NCI-H1092 (cell line): Measurements from ENCODE around the gene MMP14.
"Not testable (repeated sequence)": the region's sequence is repeated elsewhere in the genome, so short reads cannot be mapped to it uniquely, and the experiment has no call there.

Source experiments
- DNase-seq: peaks from one replicate; lab custom pipeline; 2025; lab: John Stamatoyannopoulos, UW

The MMP14 gene

DNA sequence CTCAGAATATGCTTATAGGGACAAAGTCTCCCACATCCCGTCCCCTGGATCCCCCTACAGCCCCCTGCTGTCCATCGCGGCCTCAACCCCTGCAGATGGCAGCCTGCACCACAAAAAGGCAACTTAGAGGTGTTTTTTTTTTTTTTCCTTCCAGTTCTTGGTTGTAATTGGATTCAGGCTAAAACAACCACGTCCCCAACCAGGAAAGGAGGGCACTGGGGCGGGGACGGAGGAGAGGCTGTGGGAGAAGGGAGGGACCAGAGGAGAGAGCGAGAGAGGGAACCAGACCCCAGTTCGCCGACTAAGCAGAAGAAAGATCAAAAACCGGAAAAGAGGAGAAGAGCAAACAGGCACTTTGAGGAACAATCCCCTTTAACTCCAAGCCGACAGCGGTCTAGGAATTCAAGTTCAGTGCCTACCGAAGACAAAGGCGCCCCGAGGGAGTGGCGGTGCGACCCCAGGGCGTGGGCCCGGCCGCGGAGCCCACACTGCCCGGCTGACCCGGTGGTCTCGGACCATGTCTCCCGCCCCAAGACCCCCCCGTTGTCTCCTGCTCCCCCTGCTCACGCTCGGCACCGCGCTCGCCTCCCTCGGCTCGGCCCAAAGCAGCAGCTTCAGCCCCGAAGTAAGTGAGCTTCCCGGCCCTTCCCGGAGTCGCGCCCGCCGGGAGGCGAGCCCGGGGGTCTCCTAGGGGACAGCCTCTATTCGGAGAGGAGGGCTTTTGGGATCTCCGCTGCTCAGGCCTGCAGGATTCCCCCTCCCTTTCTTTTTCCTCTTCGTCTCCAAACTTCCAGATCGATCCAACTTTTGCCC lies at the start of gene MMP14:
MMP14 (plus strand) TSS at position 285 of the 813 bp plus-strand sequence; CDS start at position 518, 233 bp downstream.
- no peak for DNase-seq

DNA sequence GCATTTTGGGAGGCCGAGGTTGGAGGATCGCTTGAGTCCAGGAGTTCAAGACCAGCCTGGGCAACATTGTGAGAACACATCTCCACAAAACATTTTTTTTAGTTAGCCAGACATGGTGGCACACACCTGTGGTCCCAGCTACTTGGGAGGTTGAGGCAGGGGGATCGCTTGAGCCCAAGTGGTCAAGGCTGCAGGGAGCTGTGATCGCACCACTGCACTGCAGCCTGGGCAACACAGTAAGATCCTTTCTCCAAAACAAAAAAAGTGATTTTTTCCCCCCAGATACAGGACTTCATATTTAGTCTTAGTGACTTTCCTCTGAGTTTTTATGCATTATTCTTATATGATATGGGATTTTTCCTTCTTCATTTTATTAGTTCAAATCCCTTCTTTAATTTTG lies 49.7 kb upstream of the MMP14 start:
- DNase-seq: no peak

- no peak for DNase-seq
Observed at GRCh38 chr14:22791301-22791700, 45.1 kb upstream of the MMP14 start.

DNA sequence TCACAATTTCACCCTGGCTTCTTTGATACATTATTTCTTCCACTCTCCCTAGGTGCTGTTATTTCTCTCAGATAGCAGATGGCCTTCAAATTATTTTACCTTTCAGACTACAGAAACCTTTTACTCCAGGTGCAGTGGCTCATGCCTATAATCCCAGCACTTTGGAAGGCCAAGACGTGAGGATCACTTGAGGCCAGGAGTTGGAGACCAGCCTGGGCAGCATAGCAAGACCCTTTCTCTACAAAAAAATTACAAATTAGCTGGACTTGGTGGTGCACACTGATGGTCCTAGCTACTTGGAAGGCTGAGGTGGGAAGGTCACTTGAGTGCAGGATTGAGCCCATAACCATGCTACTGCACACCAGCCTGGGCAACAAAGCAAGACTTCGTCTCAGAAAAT lies 44.2 kb upstream of the MMP14 start:
- DNase-seq: no peak

GRCh38 chr14:22793550-22793949 lies 42.8 kb upstream of the MMP14 start:
- not testable (repeated sequence) for DNase-seq

DNA sequence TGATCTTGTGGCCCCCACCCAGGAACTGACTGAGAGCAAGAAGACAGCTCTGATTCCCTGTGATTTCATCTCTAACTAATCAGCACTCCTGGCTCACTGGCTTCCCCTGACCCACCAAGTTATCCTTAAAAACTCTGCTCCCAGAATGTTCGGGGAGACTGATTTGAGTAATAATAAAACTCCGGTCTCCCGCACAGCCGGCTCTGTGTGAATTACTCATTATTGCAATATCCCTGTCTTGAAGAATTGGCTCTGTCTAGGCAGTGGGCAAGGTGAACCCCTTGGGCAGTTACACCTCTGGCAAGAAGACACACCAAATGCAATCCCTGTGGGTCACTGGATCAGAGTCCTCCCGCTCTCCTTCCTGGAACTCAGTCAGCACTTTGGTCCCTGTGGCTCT lies 42.4 kb upstream of the MMP14 start:
- no peak for DNase-seq

DNA sequence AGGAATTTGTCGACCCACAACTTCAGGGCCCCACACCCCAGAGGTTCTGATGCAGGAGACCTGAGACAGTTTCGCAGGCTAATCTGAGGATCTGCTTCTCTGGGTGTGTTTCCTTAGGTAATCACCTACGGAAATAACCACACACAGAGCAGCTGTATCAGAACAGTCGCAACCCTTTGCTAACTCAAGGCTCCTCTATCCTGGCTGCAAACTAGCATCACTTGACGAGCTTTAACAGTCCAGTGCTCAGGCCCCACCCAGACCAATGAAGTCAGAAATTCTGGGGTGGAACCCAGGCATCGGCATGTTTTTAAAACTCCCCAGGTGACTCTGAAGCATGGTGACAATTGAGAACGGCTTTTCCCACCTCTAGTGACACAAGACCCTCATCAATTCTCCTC lies 41.8 kb upstream of the MMP14 start:
- DNase-seq: no peak

DNA sequence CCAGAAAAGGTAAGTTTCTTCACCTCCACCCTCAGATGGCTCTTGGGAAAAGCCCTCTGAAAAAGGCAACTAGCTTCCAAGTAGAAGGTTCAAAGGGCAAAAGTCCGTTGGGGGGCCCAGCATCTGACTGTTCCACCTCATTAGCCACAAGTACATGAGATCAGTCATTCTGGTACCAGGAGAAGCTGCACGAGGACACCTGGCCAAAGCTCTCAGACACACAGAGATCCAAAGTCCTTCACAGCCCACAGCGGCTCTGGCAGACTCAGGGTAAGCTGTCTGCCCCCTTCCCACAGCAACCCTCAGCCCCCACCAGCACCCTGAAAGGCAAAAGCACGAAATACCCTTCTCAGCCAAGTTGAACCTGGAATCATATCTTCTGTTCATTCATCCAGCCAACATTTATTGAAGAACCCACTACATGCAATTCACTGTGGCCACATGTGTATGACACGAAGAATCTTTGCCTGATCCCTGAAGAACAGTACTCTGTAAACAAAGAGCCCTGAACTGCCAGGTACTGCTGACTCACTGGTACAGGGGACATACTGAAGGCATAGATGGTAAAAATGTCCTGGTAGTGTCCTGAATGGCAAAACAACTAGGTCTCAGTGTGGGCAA lies 40.2 kb upstream of the MMP14 start:
- no peak for DNase-seq

GRCh38 chr14:22797017-22797917 lies 39.1 kb upstream of the MMP14 start:
- no peak for DNase-seq

DNA sequence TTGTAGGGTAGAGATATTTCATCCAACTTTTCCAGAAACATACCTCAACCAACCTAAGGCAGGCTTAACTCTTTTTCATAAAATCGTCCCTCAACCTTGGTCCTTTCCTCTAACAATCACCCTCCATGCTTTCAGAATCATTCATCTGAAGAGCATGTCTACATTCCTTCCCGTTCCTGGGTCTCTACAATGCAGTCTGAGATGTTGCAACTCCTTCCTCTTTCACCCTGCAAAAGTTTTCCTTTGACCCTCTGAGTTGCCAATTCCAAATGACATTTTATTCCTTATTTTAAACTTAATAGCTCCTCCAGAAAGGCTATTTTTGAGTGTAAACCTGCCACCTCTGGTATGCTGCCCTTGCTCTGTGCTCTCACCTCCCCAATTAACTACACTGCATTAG lies 37.9 kb upstream of the MMP14 start:
- DNase-seq: no peak

- DNase-seq: no peak
Observed at GRCh38 chr14:22800346-22800745, 36.0 kb upstream of the MMP14 start.

DNA sequence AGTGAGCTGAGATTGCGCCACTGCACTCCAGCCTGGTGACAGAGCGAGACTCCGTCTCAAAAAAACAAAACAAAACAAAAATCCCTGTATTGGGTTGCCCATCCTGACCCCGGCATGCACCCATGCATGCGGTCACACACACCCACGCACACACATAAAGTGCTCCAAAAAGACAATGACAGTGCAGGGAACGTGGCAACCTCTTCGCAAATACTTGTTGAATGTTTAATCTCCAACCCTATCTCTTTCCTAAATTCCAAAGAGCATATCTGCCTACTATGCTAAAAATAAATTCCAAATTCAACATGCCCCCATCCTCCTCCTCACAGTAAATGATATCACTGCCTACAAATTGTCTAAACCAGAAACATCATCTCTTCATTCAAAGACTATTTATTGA lies 34.7 kb upstream of the MMP14 start:
- DNase-seq: no peak

DNA sequence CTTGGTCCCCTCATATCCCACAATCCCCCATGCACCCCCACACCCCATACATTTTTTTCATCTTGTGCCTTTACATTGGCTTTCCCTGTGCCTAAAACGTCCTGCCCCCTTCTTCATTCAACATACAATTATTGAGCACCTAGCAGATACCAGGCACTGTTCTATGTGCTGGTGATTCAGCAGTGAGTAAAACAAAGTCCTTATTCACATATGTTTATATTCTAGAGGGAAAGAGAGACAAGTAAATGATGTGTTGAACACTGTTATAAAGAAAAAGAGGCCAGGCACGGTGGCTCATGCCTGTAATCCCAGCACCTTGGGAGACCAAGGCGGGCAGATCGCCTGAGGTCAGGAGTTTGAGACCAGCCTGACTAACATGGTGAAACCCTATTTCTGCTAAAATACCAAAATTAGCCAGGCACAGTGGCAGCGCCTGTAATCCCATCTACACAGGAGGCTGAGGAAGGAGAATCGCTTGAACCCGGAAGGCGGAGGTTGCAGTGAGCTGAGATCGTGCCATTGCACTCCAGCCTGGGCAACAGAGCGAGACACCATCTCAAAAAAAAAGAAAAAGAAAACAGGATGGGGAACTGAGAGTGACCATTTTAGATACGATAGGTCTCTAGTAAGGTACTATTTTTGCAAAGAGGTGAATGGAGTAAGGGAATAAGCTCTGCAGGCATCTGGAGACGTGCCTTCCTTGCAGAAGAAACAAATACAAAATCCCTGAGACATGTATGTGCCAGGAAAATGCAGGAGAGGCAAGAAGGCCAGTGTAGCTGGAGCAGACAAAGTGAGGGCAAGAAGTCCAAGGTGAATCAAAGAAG lies 33.3 kb upstream of the MMP14 start:
- no peak for DNase-seq

DNA sequence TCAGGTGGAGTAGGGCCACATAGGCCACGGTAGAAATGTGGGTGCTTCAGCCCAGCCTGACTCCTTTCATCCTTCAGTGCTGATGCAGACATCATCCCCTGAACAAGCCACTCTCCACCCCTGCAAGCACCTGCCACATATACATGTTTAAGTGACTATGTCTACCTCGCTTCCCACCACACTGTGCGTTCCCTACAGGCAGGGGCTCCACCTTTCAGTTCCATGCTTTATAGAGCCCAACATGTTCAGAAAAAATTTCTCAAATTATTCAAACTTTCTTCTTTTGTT lies 32.8 kb upstream of the MMP14 start:
- no peak for DNase-seq

GRCh38 chr14:22805235-22805634 lies 31.1 kb upstream of the MMP14 start:
- not testable (repeated sequence) for DNase-seq

DNA sequence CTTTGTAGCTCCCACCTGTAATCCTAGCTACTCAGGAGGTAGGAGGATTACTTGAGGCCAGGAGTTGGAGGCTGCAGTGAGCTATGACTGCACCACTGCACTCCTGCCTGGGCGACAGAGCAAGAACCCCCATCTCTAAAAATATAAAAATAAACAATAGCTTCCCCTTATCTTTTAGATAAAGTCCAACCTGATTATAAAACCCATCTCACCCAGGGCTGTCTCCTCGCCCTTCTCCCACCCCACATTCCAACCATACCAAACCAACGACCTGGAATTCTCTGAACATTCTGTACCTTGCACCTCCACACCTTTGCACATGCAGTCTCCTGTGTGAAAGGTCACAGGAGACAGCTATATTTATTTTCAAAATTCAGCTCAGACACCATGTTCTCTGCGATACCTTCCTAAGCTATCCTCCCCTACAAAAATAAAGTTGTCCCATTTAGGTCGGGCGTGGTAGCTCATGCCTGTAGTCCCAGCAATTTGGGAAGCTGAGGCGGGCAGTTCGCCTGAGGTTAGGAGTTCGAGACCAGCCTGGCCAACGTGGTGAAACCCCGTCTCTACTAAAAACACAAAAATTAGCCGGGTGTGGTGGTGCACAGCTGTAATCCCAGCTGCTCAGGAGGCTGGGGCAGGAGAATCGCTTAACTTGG lies 28.8 kb upstream of the MMP14 start:
- DNase-seq: no peak

DNA sequence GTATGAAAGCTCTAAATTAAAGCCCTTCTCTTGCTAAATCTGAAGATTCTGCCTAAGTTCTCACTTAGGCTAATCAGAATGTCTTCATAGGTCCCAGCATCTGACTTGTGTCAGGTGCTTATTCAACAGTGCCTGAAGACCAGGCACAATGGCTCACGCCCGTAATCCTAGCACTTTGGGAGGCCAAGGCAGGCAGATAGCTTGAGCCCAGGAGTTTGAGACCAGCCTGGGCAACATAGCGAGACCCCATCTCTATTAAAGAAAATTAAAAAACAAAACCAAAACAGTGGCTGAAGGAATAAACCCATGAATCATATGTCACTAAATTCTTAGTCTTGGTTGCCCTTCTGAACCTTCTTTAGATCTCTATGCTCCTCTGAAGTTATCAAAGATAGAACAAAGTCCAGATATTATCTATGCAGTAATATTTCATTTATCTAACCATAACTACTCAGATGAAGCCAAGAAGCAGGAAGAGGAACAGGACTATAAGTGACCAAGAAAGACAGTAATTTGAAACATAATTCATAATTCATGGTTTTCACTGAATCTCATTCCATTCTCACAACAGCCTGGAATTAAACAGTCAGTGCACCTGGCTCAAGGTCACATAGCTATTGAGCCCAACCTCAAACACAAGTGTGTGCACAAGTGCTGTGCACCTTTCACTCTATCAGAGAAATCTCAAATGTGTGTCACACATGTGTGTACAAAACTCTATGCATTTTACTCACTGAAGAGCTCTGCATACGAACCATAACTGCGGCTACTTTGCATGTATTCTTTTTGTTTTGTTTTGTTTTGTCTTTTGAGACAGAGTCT lies 27.8 kb upstream of the MMP14 start:
- no peak for DNase-seq

GRCh38 chr14:22811722-22812121 lies 24.7 kb upstream of the MMP14 start:
- no peak for DNase-seq

GRCh38 chr14:22812744-22813143 lies 23.6 kb upstream of the MMP14 start:
- DNase-seq: no peak

GRCh38 chr14:22813145-22813544 lies 23.2 kb upstream of the MMP14 start:
- no peak for DNase-seq

DNA sequence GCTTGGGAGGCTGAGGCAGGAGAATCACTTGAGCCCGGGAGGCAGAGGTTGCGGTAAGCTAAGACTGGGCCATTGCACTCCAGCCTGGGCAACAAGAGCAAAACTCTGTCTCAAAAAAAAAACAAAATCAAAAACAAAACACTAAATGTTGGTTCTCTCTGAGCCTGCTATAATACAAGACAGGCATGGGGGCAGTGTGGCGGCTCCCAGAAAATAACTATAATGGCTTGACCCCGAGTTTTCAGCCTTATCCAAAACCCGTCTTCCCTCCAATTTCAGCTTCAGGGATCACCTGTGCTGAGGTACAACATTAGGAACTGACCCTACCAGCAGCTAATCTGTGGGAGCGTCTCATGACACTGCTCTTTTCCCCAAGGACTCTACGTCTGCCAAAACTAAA lies 22.0 kb upstream of the MMP14 start:
- no peak for DNase-seq
